ENCODE results near the gene TAS1R2. TPM values are rescaled to one million over a fixed set of nuclear protein-coding genes. Genes with fewer than 3 reads are reported as not detected.

Gene TAS1R2
- total RNA-seq, 6 experiments from 2014 or later = 0.07 TPM; not detected in 5

GRCh38 chr1:18830596-18830995 is 28.9 kb downstream of the TAS1R2 start:
- Histone ChIP-seq H3K36me3 (no peaks in the 10 kb centered on the region), H3K27me3 (no peaks in the 10 kb centered on the region), H3K4me3 (no peak overlapping the region), H3K27ac (no peak overlapping the region), H3K9me3 (no peaks in the 10 kb centered on the region), H3K4me1 (no peaks in the 10 kb centered on the region)
- intact Hi-C loops (cut with DNase I) = no loop called here
- 6% methylated on average over 2 of the region's 12 CpGs for WGBS (ENCODE audit: insufficient coverage, low coverage, low lambda C conversion rate, missing lambda C conversion rate)
- TF ChIP-seq POLR2A (IDR thresholded peaks at IDR 0.05) = no peak
- TF ChIP-seq, protein P1, sequence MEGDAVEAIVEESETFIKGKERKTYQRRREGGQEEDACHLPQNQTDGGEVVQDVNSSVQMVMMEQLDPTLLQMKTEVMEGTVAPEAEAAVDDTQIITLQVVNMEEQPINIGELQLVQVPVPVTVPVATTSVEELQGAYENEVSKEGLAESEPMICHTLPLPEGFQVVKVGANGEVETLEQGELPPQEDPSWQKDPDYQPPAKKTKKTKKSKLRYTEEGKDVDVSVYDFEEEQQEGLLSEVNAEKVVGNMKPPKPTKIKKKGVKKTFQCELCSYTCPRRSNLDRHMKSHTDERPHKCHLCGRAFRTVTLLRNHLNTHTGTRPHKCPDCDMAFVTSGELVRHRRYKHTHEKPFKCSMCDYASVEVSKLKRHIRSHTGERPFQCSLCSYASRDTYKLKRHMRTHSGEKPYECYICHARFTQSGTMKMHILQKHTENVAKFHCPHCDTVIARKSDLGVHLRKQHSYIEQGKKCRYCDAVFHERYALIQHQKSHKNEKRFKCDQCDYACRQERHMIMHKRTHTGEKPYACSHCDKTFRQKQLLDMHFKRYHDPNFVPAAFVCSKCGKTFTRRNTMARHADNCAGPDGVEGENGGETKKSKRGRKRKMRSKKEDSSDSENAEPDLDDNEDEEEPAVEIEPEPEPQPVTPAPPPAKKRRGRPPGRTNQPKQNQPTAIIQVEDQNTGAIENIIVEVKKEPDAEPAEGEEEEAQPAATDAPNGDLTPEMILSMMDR (IDR thresholded peaks at IDR 0.05) = no peak
- ATAC-seq = no peak
- DNase-seq = no peak

- Histone ChIP-seq H3K4me3 (no peak overlapping the region), H3K27me3 (no peaks in the 10 kb centered on the region), H3K4me1 (no peaks in the 10 kb centered on the region), H3K36me3 (no peaks in the 10 kb centered on the region), H3K9me3 (no peaks in the 10 kb centered on the region), H3K27ac (no peak overlapping the region)
- no peak for DNase-seq
- 82% methylated on average over 1 of the region's 1 CpG for WGBS (ENCODE audit: insufficient coverage, low coverage, low lambda C conversion rate, missing lambda C conversion rate)
- intact Hi-C loops (cut with DNase I) = no loop called here
- TF ChIP-seq POLR2A (IDR thresholded peaks at IDR 0.05) = no peak
- TF ChIP-seq, protein P1 (IDR thresholded peaks at IDR 0.05) = no peak
- ATAC-seq = no peak
These were observed 29.8 kb downstream of the TAS1R2 start for GRCh38 chr1:18829671-18830070.

DNA sequence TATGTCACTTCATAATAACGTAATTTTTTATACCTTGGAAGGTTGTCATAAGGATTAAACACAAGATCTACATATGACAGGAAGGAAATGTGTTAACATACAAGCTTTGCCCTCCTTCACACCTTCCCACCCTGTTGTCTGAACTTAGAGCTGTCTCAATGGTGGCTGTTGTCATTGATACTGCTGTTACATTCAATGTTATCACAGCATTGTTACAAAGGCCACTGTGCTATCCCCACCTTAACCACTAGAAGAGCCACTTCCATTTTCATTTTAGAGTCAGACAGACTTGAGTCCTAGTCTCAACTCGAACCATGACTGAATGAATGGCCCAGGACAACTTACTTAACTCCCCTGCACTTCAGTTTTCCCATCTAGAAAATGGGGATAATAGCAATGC is 31.2 kb downstream of the TAS1R2 start:
- no peaks in the 10 kb centered on the region for H3K9me3 ChIP-seq
- H3K4me1 ChIP-seq = no peaks in the 10 kb centered on the region
- no peaks in the 10 kb centered on the region for H3K27me3 ChIP-seq
- no peaks in the 10 kb centered on the region for H3K36me3 ChIP-seq
- ATAC-seq = no peak
- 32% methylated on average over 2 of the region's 2 CpGs for WGBS (ENCODE audit: insufficient coverage, low coverage, low lambda C conversion rate, missing lambda C conversion rate)
- no peak overlapping the region for H3K4me3 ChIP-seq
- H3K27ac ChIP-seq = no peak overlapping the region
- DNase-seq = no peak
- intact Hi-C loops (cut with DNase I) = no loop called here
- TF ChIP-seq, protein P1 (IDR thresholded peaks at IDR 0.05) = no peak
- TF ChIP-seq POLR2A (IDR thresholded peaks at IDR 0.05) = no peak

DNA sequence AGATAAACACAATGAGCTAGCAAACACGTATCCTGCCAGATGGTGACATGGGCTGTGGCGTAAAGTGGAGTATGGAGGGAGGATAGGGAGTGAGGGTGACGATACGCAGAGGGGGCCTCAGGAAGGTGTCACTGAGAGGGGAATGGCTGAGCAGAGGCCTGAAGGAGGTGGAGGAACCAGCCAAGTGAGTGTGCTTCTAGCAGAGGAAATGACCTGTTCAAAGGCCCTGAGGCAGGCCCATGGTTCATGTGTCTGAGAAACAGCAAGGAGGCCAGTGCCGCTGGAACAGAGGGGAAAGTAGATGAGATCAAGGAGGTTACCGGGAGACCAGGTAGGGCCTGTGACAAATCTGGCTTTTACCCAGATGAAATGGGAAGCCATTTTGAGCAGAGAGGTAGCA is 36.0 kb downstream of the TAS1R2 start:
- intact Hi-C loops (cut with DNase I) = loop anchor here in 1 of 2 donors (5.0 kb wide), 1 partner anchor 226 kb away; no protein-coding TSS in a partner anchor
- no peaks in the 10 kb centered on the region for H3K27me3 ChIP-seq
- H3K36me3 ChIP-seq = no peaks in the 10 kb centered on the region
- TF ChIP-seq POLR2A (IDR thresholded peaks at IDR 0.05) = no peak
- TF ChIP-seq, protein P1 (IDR thresholded peaks at IDR 0.05) = no peak
- no peak overlapping the region for H3K4me3 ChIP-seq
- 93% methylated on average over 3 of the region's 6 CpGs for WGBS (ENCODE audit: insufficient coverage, low coverage, low lambda C conversion rate, missing lambda C conversion rate)
- no peak for DNase-seq
- no peak overlapping the region for H3K27ac ChIP-seq
- H3K4me1 ChIP-seq = no peaks in the 10 kb centered on the region
- H3K9me3 ChIP-seq = no peaks in the 10 kb centered on the region
- no peak for ATAC-seq
